HepG2 (cell line): ENCODE data around the gene USP34. TPM values are rescaled to one million over a fixed set of nuclear protein-coding genes. Genes with fewer than 3 reads are reported as not detected.

Experiments
- ATRX ChIP-seq: sonication (generic); formaldehyde crosslinking; IDR thresholded peaks from 2 replicates; pipeline ENCODE4 v1.4.0; 2020; ENCODE audit warnings: missing genetic modification reagents, borderline replicate concordance
- DNMT1 ChIP-seq: sonication (generic); formaldehyde crosslinking; IDR thresholded peaks from 2 replicates; pipeline ENCODE4 v1.5.1; 2020; ENCODE audit warnings: mild to moderate bottlenecking, missing genetic modification reagents
- HMGXB4 ChIP-seq, 2 experiments: sonication (generic) in 1 of 2; formaldehyde crosslinking in 1 of 2; IDR thresholded peaks; 2 replicates each; pipeline versions ENCODE4 v1.4.0 to v1.6.1; 2018 to 2020; ENCODE audit warnings: missing genetic modification reagents in 2 of 2, borderline replicate concordance in 1 of 2, low read depth in 1 of 2, mild to moderate bottlenecking in 1 of 2, missing biosample characterization in 1 of 2
- HNF4A ChIP-seq: sonication (generic); formaldehyde crosslinking; IDR thresholded peaks from 2 replicates; pipeline ENCODE4 v1.4.0; 2020; ENCODE audit warnings: missing genetic modification reagents
- IRF9 ChIP-seq: sonication (generic); formaldehyde crosslinking; IDR thresholded peaks from 2 replicates; pipeline ENCODE4 v1.8.0; 2022; ENCODE audit warnings: missing genetic modification reagents, mild to moderate bottlenecking, borderline replicate concordance
- JUNB ChIP-seq: sonication (generic); formaldehyde crosslinking; IDR thresholded peaks from 2 replicates; pipeline ENCODE4 v1.8.0; 2022; ENCODE audit warnings: missing genetic modification reagents, mild to moderate bottlenecking, borderline replicate concordance
- KAT2B ChIP-seq: fragments of 150-350 bp; IDR thresholded peaks from 2 replicates; pipeline ENCODE4 v1.6.1; 2014; ENCODE audit warnings: low read depth, low read length, borderline replicate concordance
- MXD4 ChIP-seq: IDR thresholded peaks from 2 replicates; pipeline ENCODE4 v1.6.1; 2016; ENCODE audit warnings: mild to moderate bottlenecking, missing biosample characterization, missing genetic modification reagents
- RARA ChIP-seq: IDR thresholded peaks from 2 replicates; pipeline ENCODE4 v1.6.1; 2016; ENCODE audit warnings: missing genetic modification reagents, missing compliant biosample characterization
- ZBTB4 ChIP-seq: sonication (generic); formaldehyde crosslinking; IDR thresholded peaks from 2 replicates; pipeline ENCODE4 v1.4.0; 2020; ENCODE audit warnings: missing genetic modification reagents, mild to moderate bottlenecking, borderline replicate concordance
- ZFP1 ChIP-seq: IDR thresholded peaks from 2 replicates; pipeline ENCODE4 v1.6.1; 2016
- ZNF276 ChIP-seq: sonication (generic); formaldehyde crosslinking; IDR thresholded peaks from 2 replicates; pipeline ENCODE4 v1.4.0; 2020; ENCODE audit warnings: mild to moderate bottlenecking, low read depth, missing genetic modification reagents
- ZNF292 ChIP-seq: sonication (generic); formaldehyde crosslinking; IDR thresholded peaks from 2 replicates; pipeline ENCODE4 v1.8.1; 2022; ENCODE audit warnings: mild to moderate bottlenecking, low read depth, missing genetic modification reagents, borderline replicate concordance
- ZNF331 ChIP-seq: sonication (generic); formaldehyde crosslinking; IDR thresholded peaks from 2 replicates; pipeline ENCODE4 v1.4.0; 2020; ENCODE audit warnings: missing genetic modification reagents
- ZNF34 ChIP-seq: sonication (generic); formaldehyde crosslinking; IDR thresholded peaks from 2 replicates; pipeline ENCODE4 v1.4.0; 2020; ENCODE audit warnings: mild to moderate bottlenecking, missing genetic modification reagents, borderline replicate concordance
- ZNF512 ChIP-seq: sonication (generic); formaldehyde crosslinking; IDR thresholded peaks from 2 replicates; pipeline ENCODE4 v1.4.0; 2020; ENCODE audit warnings: mild to moderate bottlenecking, missing genetic modification reagents
- ZNF782 ChIP-seq: sonication (generic); formaldehyde crosslinking; IDR thresholded peaks from 2 replicates; pipeline ENCODE4 v1.4.0; 2020; ENCODE audit warnings: missing genetic modification reagents, mild to moderate bottlenecking, borderline replicate concordance
- polyA plus RNA-seq, 8 experiments: library from polyadenylated mRNA; depleted of rRNA in 3 of 8; stranded (reverse) in 7 of 8; unstranded in 1 of 8; fragments of >200 nt; fragmentation: Illumina TruSeq in 4 of 8; extraction: Trizol in 4 of 8; gene quantifications; 2 replicates each; pipeline versions ENCODE4 v1.2.1 to v1.2.3, GENCODE V29; 2011 to 2016; ENCODE audit warnings: low read depth in 4 of 8, missing spikeins in 1 of 8, mixed read lengths in 1 of 8; ENCODE audit not compliant: insufficient read depth in 1 of 8
- total RNA-seq, 5 experiments: library from RNA; depleted of rRNA; stranded (reverse); fragments of >200 nt; fragmentation: Illumina TruSeq; extraction: Trizol; gene quantifications; 2 replicates each; pipeline ENCODE4 v1.2.3, GENCODE V29; 2016; ENCODE audit warnings: low read depth in 1 of 5

USP34 gene
- total and polyA plus RNA-seq, 2 of the 13 experiments (the other 11 are each of a cell fraction or from before 2014, with no cell fraction given) = 99.2 to 100 TPM

GRCh38 chr2:61178603-61179545, 292.0 kb downstream of the USP34 start (continued):
- TF ChIP-seq HMGXB4 (CRISPR knock-in tag; IDR thresholded peaks at IDR 0.05; ENCODE audit: borderline replicate concordance in 1 of 2, low read depth in 1 of 2) (peak in 1 of 2 experiments; percentile 7; a peak in 1 of 4 replicates), MXD4 (CRISPR knock-in tag) (no peak), ZNF782 (0 out of 2 replicates have a peak, but pooled peaks have one; percentile 47), HNF4A (CRISPR knock-in tag) (peak; percentile 15; the same call in 1 of the 2 replicates), ZNF34 (CRISPR knock-in tag) (no peak), DNMT1 (CRISPR knock-in tag) (0 out of 2 replicates have a peak, but pooled peaks have one; percentile 45), ZBTB4 (CRISPR knock-in tag) (peak; percentile 57; the same call in 1 of the 2 replicates), ATRX (CRISPR knock-in tag) (no peak), RARA (CRISPR knock-in tag) (no peak), ZNF276 (CRISPR knock-in tag) (0 out of 2 replicates have a peak, but pooled peaks have one; percentile 57), ZNF292 (no peak), JUNB (CRISPR knock-in tag) (no peak), KAT2B (no peak), ZNF331 (CRISPR knock-in tag) (peak; percentile 7; the same call in 1 of the 2 replicates), ZNF512 (CRISPR knock-in tag) (no peak), ZFP1 (CRISPR knock-in tag) (no peak), IRF9 (CRISPR knock-in tag) (no peak; the same call in 1 of the 2 replicates)
